GM23338 (cell line): Measurements from ENCODE around the gene PPP1R9A. TPM values are rescaled to one million over a fixed set of nuclear protein-coding genes. Genes with fewer than 3 reads are reported as not detected.

Experiments used
- ATAC-seq: fragments of 200-7000 bp; cut with Tn5 transposase; 3 replicates; pipeline ENCODE4 v1.9.1; 2020
- DNase-seq: peaks from one replicate; pipeline ENCODE4 v3.0.0-alpha.2; 2015; ENCODE audit warnings: low spot score
- H2AFZ ChIP-seq: fragments of 200-600 bp; sonication (generic); 2 replicates; pipeline ENCODE4 v1.8.0; 2016; ENCODE audit warnings: antibody characterized with exemption, mild to moderate bottlenecking, moderate library complexity
- H3F3A ChIP-seq: fragments of 200-600 bp; sonication (generic); replicated peaks from 2 replicates; pipeline ENCODE4 v1.8.0; 2017; ENCODE audit warnings: antibody characterized with exemption, mixed run types, low read depth
- H3K27ac ChIP-seq: fragments of 200-600 bp; sonication (generic); 2 replicates; pipeline ENCODE4 v1.6.1; 2016; ENCODE audit warnings: low read depth
- H3K27me3 ChIP-seq: fragments of 200-600 bp; sonication (generic); 2 replicates; pipeline ENCODE4 v1.8.0; 2016; ENCODE audit warnings: mild to moderate bottlenecking, mixed run types, moderate library complexity; ENCODE audit not compliant: insufficient read depth
- H3K36me3 ChIP-seq: fragments of 200-600 bp; sonication (generic); 2 replicates; pipeline ENCODE4 v1.8.0; 2016; ENCODE audit warnings: mild to moderate bottlenecking; ENCODE audit not compliant: insufficient read depth
- H3K4me1 ChIP-seq: fragments of 200-600 bp; sonication (generic); 2 replicates; pipeline ENCODE4 v1.8.0; 2016; ENCODE audit warnings: mild to moderate bottlenecking, moderate library complexity; ENCODE audit not compliant: insufficient read depth
- H3K4me2 ChIP-seq: fragments of 200-600 bp; sonication (generic); 2 replicates; pipeline ENCODE4 v1.7.1; 2017; ENCODE audit warnings: mixed run types
- H3K4me3 ChIP-seq: fragments of 200-600 bp; sonication (generic); 2 replicates; pipeline ENCODE4 v1.6.1; 2016; ENCODE audit warnings: mixed run types
- H3K79me2 ChIP-seq: fragments of 200-600 bp; sonication (generic); replicated peaks from 2 replicates; pipeline ENCODE4 v1.8.0; 2017; ENCODE audit warnings: mild to moderate bottlenecking; ENCODE audit not compliant: insufficient read depth
- H3K9me2 ChIP-seq: fragments of 200-600 bp; sonication (generic); 2 replicates; pipeline ENCODE4 v1.8.0; 2017; ENCODE audit not compliant: insufficient read depth
- H4K20me1 ChIP-seq: fragments of 200-600 bp; sonication (generic); replicated peaks from 2 replicates; pipeline ENCODE4 v1.8.0; 2017; ENCODE audit warnings: mild to moderate bottlenecking; ENCODE audit not compliant: insufficient read depth
- H3K27ac Mint-ChIP-seq: 2 replicates; pipeline ENCODE4 v1.8.0; 2020; ENCODE audit warnings: inconsistent platforms, mild to moderate bottlenecking, moderate library complexity, mixed read lengths
- H3K27me3 Mint-ChIP-seq: 3 replicates; pipeline ENCODE4 v1.8.0; 2022; ENCODE audit warnings: low read depth, mild to moderate bottlenecking, moderate library complexity, mixed read lengths, inconsistent platforms; ENCODE audit not compliant: insufficient read depth, poor library complexity
- H3K36me3 Mint-ChIP-seq: 3 replicates; pipeline ENCODE4 v1.8.0; 2021; ENCODE audit warnings: low read depth, mild to moderate bottlenecking, inconsistent platforms, moderate library complexity, mixed read lengths
- H3K4me1 Mint-ChIP-seq: 3 replicates; pipeline ENCODE4 v1.8.0; 2020; ENCODE audit warnings: mild to moderate bottlenecking, inconsistent platforms, mixed read lengths
- H3K4me3 Mint-ChIP-seq: 3 replicates; pipeline ENCODE4 v1.8.0; 2021; ENCODE audit warnings: moderate library complexity, mild to moderate bottlenecking, inconsistent platforms, mixed read lengths
- H3K9me3 Mint-ChIP-seq: 3 replicates; pipeline ENCODE4 v1.8.0; 2020; ENCODE audit warnings: moderate library complexity, mild to moderate bottlenecking, inconsistent platforms, mixed read lengths
- CREB1 ChIP-seq: fragments of 250-450 bp; sonication (Bioruptor Pico); IDR thresholded peaks from 2 replicates; pipeline ENCODE4 v1.5.0; 2020; ENCODE audit warnings: low read depth, mild to moderate bottlenecking, moderate library complexity
- EZH2 ChIP-seq: fragments of 200-600 bp; sonication (generic); IDR thresholded peaks from one replicate; pipeline ENCODE4 v1.8.0; 2017; ENCODE audit warnings: antibody characterized with exemption, mild to moderate bottlenecking, low read depth; ENCODE audit not compliant: unreplicated experiment
- JUNB ChIP-seq: IDR thresholded peaks from one replicate; pipeline ENCODE4 v1.6.1; 2016; ENCODE audit warnings: antibody characterized with exemption; ENCODE audit not compliant: unreplicated experiment
- polyA plus RNA-seq: library from polyadenylated mRNA; unstranded; fragments of >200 nt; fragmentation: Nextera tagmentation; extraction: Ambion mirVana; gene quantifications from 2 replicates; pipeline ENCODE4 v1.2.1, GENCODE V29; 2016
- total RNA-seq: library from RNA; depleted of rRNA; stranded (reverse); fragments of >200 nt; shearing (Covaris generic); gene quantifications from 2 replicates; pipeline ENCODE4 v1.2.3, GENCODE V29; 2014
- TF ChIP-seq, protein P1 (sequence below): IDR thresholded peaks from 2 replicates; pipeline ENCODE4 v1.6.1; 2016; ENCODE audit warnings: antibody characterized with exemption
- TF ChIP-seq, protein P2 (sequence below): IDR thresholded peaks from one replicate; pipeline ENCODE4 v1.6.1; 2018; ENCODE audit warnings: antibody characterized with exemption; ENCODE audit not compliant: unreplicated experiment
- TF ChIP-seq, protein P3 (sequence below): fragments of 250-450 bp; sonication (Bioruptor Pico); IDR thresholded peaks from 2 replicates; pipeline ENCODE4 v1.5.0; 2020; ENCODE audit warnings: mild to moderate bottlenecking, moderate library complexity

The PPP1R9A gene
- total and polyA plus RNA-seq, 2 experiments from 2014 or later = 10.6 to 31.8 TPM

DNA sequence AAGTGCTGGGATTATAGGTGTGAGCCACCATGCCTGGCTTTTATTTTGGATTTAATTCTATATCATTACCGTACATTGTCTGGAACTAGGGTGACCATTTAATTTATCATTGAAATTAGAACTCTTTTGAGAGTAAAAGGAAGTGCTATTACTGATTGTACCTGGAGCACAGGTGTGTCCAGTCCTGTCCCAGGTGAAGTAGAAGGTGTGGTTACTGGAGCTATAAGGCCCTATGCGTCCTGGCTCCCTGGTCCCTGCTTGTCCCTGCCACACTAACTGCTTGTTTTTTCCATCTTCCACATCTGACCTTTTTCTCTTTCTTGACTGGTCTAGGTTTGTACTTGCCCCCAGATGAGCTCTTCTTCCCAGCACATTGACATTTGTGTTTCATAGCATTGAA lies 147.0 kb downstream of the PPP1R9A start:
- no peaks in the 10 kb centered on the region for H3K36me3 Mint-ChIP-seq
- no peak for DNase-seq
- ATAC-seq = no peak

DNA sequence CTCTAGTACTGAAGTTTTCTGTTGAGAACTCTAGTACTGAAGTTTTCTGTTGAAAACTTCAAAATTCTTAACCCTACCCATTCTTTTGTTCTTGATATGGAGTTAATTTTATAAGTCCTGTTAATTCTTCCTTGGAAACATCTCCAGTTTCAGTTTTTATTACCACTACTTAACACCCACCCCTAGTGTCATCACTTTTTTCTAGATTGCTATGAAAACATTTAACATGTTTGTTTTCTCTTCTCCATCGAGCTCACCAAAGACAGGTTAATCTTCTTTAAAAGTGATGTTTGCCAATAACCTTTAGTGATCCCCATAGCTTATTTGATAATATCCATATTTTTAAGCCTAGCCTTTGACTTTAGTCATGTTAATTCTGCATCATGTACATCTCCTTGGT lies 147.9 kb downstream of the PPP1R9A start:
- Mint-ChIP-seq H3K9me3 (no peaks in the 10 kb centered on the region), H3K27me3 (no peaks in the 10 kb centered on the region), H3K36me3 (no peaks in the 10 kb centered on the region; the same call in 2 of the 3 replicates), H3K27ac (no peak overlapping the region), H3K4me1 (peaks cover 10% of the 10 kb centered on the region; the same call in 2 of the 3 replicates), H3K4me3 (no peak overlapping the region)
- Histone ChIP-seq H2AFZ (no peak overlapping the region), H3K4me2 (no peak overlapping the region), H3K4me3 (no peak overlapping the region), H3K9me2 (no peaks in the 10 kb centered on the region; the same call in 1 of the 2 replicates), H3K27me3 (no peaks in the 10 kb centered on the region), H3K4me1 (no peaks in the 10 kb centered on the region), H3K79me2 (peaks cover 19% of the 10 kb centered on the region), H4K20me1 (no peaks in the 10 kb centered on the region), H3K27ac (no peak overlapping the region), H3K36me3 (no peaks in the 10 kb centered on the region), H3F3A (no peaks in the 10 kb centered on the region)
- TF ChIP-seq JUNB (no peak), EZH2 (no peak)
- TF ChIP-seq, protein P1, sequence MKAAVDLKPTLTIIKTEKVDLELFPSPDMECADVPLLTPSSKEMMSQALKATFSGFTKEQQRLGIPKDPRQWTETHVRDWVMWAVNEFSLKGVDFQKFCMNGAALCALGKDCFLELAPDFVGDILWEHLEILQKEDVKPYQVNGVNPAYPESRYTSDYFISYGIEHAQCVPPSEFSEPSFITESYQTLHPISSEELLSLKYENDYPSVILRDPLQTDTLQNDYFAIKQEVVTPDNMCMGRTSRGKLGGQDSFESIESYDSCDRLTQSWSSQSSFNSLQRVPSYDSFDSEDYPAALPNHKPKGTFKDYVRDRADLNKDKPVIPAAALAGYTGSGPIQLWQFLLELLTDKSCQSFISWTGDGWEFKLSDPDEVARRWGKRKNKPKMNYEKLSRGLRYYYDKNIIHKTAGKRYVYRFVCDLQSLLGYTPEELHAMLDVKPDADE = no peak
- TF ChIP-seq, protein P2, sequence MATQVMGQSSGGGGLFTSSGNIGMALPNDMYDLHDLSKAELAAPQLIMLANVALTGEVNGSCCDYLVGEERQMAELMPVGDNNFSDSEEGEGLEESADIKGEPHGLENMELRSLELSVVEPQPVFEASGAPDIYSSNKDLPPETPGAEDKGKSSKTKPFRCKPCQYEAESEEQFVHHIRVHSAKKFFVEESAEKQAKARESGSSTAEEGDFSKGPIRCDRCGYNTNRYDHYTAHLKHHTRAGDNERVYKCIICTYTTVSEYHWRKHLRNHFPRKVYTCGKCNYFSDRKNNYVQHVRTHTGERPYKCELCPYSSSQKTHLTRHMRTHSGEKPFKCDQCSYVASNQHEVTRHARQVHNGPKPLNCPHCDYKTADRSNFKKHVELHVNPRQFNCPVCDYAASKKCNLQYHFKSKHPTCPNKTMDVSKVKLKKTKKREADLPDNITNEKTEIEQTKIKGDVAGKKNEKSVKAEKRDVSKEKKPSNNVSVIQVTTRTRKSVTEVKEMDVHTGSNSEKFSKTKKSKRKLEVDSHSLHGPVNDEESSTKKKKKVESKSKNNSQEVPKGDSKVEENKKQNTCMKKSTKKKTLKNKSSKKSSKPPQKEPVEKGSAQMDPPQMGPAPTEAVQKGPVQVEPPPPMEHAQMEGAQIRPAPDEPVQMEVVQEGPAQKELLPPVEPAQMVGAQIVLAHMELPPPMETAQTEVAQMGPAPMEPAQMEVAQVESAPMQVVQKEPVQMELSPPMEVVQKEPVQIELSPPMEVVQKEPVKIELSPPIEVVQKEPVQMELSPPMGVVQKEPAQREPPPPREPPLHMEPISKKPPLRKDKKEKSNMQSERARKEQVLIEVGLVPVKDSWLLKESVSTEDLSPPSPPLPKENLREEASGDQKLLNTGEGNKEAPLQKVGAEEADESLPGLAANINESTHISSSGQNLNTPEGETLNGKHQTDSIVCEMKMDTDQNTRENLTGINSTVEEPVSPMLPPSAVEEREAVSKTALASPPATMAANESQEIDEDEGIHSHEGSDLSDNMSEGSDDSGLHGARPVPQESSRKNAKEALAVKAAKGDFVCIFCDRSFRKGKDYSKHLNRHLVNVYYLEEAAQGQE = no peak
- TF ChIP-seq, protein P3, sequence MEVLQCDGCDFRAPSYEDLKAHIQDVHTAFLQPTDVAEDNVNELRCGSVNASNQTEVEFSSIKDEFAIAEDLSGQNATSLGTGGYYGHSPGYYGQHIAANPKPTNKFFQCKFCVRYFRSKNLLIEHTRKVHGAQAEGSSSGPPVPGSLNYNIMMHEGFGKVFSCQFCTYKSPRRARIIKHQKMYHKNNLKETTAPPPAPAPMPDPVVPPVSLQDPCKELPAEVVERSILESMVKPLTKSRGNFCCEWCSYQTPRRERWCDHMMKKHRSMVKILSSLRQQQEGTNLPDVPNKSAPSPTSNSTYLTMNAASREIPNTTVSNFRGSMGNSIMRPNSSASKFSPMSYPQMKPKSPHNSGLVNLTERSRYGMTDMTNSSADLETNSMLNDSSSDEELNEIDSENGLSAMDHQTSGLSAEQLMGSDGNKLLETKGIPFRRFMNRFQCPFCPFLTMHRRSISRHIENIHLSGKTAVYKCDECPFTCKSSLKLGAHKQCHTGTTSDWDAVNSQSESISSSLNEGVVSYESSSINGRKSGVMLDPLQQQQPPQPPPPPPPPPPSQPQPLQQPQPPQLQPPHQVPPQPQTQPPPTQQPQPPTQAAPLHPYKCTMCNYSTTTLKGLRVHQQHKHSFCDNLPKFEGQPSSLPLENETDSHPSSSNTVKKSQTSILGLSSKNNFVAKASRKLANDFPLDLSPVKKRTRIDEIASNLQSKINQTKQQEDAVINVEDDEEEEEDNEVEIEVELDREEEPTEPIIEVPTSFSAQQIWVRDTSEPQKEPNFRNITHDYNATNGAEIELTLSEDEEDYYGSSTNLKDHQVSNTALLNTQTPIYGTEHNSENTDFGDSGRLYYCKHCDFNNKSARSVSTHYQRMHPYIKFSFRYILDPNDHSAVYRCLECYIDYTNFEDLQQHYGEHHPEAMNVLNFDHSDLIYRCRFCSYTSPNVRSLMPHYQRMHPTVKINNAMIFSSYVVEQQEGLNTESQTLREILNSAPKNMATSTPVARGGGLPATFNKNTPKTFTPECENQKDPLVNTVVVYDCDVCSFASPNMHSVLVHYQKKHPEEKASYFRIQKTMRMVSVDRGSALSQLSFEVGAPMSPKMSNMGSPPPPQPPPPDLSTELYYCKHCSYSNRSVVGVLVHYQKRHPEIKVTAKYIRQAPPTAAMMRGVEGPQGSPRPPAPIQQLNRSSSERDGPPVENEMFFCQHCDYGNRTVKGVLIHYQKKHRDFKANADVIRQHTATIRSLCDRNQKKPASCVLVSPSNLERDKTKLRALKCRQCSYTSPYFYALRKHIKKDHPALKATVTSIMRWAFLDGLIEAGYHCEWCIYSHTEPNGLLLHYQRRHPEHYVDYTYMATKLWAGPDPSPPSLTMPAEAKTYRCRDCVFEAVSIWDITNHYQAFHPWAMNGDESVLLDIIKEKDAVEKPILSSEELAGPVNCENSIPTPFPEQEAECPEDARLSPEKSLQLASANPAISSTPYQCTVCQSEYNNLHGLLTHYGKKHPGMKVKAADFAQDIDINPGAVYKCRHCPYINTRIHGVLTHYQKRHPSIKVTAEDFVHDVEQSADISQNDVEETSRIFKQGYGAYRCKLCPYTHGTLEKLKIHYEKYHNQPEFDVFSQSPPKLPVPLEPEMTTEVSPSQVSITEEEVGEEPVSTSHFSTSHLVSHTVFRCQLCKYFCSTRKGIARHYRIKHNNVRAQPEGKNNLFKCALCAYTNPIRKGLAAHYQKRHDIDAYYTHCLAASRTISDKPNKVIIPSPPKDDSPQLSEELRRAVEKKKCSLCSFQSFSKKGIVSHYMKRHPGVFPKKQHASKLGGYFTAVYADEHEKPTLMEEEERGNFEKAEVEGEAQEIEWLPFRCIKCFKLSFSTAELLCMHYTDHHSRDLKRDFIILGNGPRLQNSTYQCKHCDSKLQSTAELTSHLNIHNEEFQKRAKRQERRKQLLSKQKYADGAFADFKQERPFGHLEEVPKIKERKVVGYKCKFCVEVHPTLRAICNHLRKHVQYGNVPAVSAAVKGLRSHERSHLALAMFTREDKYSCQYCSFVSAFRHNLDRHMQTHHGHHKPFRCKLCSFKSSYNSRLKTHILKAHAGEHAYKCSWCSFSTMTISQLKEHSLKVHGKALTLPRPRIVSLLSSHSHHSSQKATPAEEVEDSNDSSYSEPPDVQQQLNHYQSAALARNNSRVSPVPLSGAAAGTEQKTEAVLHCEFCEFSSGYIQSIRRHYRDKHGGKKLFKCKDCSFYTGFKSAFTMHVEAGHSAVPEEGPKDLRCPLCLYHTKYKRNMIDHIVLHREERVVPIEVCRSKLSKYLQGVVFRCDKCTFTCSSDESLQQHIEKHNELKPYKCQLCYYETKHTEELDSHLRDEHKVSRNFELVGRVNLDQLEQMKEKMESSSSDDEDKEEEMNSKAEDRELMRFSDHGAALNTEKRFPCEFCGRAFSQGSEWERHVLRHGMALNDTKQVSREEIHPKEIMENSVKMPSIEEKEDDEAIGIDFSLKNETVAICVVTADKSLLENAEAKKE (CRISPR knock-in tag) = no peak
- ATAC-seq (no peak), DNase-seq (no peak)

More for the DNA sequence above, 147.0 kb downstream of the PPP1R9A start:
- Mint-ChIP-seq H3K4me1 (peaks cover 10% of the 10 kb centered on the region; the same call in 2 of the 3 replicates), H3K27ac (no peak overlapping the region), H3K27me3 (no peaks in the 10 kb centered on the region), H3K4me3 (no peak overlapping the region), H3K9me3 (no peaks in the 10 kb centered on the region)
- no peaks in the 10 kb centered on the region for H3K27me3 ChIP-seq
- peaks cover 19% of the 10 kb centered on the region for H3K79me2 ChIP-seq
- H4K20me1 ChIP-seq = no peaks in the 10 kb centered on the region
- H3K36me3 ChIP-seq = no peaks in the 10 kb centered on the region
- H3F3A ChIP-seq = no peaks in the 10 kb centered on the region
- H3K9me2 ChIP-seq = no peaks in the 10 kb centered on the region
- no peak for TF ChIP-seq CREB1 (CRISPR knock-in tag)
- no peak overlapping the region for H3K27ac ChIP-seq
- H3K4me2 ChIP-seq = no peak overlapping the region
- no peaks in the 10 kb centered on the region for H3K4me1 ChIP-seq
- H2AFZ ChIP-seq = no peak overlapping the region
- H3K4me3 ChIP-seq = no peak overlapping the region
